ENCODE measurements around the gene CNRIP1.

Gene CNRIP1

GRCh38 chr2:68251187-68251854 is 68.4 kb downstream of the CNRIP1 start:
- DNase-seq (ENCODE audit: low read depth in 2 of 2), result peak; percentile 45 to 65

- no peak for DNase-seq (ENCODE audit: low read depth in 2 of 2)
Observed at GRCh38 chr2:68250652-68251186, 69.0 kb downstream of the CNRIP1 start.

GRCh38 chr2:68250196-68250595 is 69.6 kb downstream of the CNRIP1 start:
- DNase-seq (ENCODE audit: low read depth in 2 of 2), result no peak

GRCh38 chr2:68248806-68249205 is 70.9 kb downstream of the CNRIP1 start:
- no peak for DNase-seq (ENCODE audit: low read depth in 2 of 2)

- no peak for DNase-seq (ENCODE audit: low read depth in 2 of 2)
Observed at GRCh38 chr2:68248361-68248760, 71.4 kb downstream of the CNRIP1 start.

DNA sequence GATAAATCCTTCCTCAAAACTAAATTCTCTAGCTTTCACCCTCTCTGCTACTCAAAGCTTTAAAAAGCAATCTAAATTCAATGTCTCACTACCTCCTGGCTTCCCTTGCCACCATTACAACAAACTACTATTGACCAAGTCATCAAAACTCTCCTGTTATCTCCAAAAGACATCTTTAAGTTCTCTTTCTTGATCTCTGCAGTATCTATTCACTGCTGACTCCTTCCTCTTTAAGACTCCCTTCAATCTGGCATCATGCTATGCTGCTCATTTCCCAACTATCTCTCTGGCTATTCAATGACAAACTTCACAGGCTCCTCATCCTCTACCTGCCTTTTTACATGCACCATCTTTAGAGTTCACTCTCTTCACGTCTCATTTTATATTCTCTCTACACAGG is 73.4 kb downstream of the CNRIP1 start:
- DNase-seq (ENCODE audit: low read depth in 2 of 2), result no peak

DNA sequence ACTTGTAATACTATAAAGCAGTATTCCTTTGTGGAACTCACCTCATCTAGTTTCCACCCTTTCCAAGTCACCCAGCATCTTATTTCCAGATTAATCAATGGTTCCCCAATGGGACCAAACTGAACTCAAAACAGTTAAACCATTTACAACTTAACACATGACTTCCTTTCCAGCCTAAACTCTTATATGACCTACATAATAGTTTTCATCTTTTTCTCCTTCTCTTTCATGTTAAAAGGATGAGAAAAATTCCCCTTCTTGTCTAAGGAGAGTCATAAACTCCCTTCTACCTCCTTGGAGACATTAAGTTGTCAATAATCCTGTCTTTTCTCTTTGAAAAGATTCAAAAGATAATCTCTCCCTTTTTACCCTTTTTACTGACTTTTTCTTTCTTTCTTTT is 74.1 kb downstream of the CNRIP1 start:
- DNase-seq (ENCODE audit: low read depth in 2 of 2), result no peak

DNA sequence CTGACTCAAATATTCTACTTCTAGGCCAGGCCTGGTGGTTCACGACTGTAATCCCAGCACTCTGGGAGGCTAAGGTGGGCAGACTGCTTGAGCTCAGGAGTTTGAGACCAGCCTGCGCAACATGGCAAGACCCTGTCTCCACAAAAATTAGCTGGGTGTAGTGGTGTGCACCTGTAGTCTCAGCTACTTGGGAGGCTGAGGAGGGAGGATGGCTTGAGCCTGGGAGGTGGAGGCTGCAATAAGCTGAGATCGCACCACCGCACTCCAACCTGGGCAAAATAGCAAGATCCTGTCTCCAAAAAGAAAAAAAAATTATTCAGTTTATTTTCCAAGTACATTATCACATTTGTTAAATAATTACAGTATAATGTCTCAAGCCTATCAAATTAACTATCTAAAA is 74.7 kb downstream of the CNRIP1 start:
- DNase-seq (ENCODE audit: low read depth in 2 of 2), result no peak

GRCh38 chr2:68244456-68244855 is 75.3 kb downstream of the CNRIP1 start:
- no peak for DNase-seq (ENCODE audit: low read depth in 2 of 2)
